Stimulated activated CD8-positive, alpha-beta memory T cell treated with anti-CD3 and anti-CD28 coated beads, Interleukin-4, amount 100 ng/mL, for 4 hours (primary cell): Measurements from ENCODE around the gene SDC3.
"Not testable (repeated sequence)": the region's sequence is repeated elsewhere in the genome, so short reads cannot be mapped to it uniquely, and the experiment has no call there.

Experiments used
- DNase-seq, 2 donors: peaks; one replicate each; pipeline ENCODE4 v3.0.0-alpha.2; 2020; ENCODE audit warnings: low read depth in 2 of 2, low spot score in 1 of 2

Gene SDC3

GRCh38 chr1:30908696-30909364 is at the start of gene SDC3:
Gene SDC3 (minus strand): TSS chr1:30908758. CDS start chr1:30908586, 172 bp downstream.
- no peak for DNase-seq

GRCh38 chr1:30957560-30958222 is 49.1 kb upstream of the SDC3 start:
- no peak for DNase-seq

- DNase-seq: no peak
Observed at GRCh38 chr1:30955448-30956015, 47.0 kb upstream of the SDC3 start.

- DNase-seq: no peak
Observed at GRCh38 chr1:30953685-30954084, 45.1 kb upstream of the SDC3 start.

GRCh38 chr1:30952098-30952497 is 43.5 kb upstream of the SDC3 start:
- DNase-seq: no peak

- DNase-seq: no peak
Observed at GRCh38 chr1:30950700-30951099, 42.1 kb upstream of the SDC3 start.

- DNase-seq: no peak
Observed at GRCh38 chr1:30950053-30950452, 41.5 kb upstream of the SDC3 start.

GRCh38 chr1:30949487-30949838 is 40.9 kb upstream of the SDC3 start:
- DNase-seq: not testable (repeated sequence)

GRCh38 chr1:30948813-30949486 is 40.4 kb upstream of the SDC3 start:
- not testable (repeated sequence) for DNase-seq

GRCh38 chr1:30948278-30948677 is 39.7 kb upstream of the SDC3 start:
- DNase-seq: no peak

GRCh38 chr1:30947212-30947611 is 38.7 kb upstream of the SDC3 start:
- DNase-seq: no peak

GRCh38 chr1:30942326-30942963 is 33.9 kb upstream of the SDC3 start:
- DNase-seq: no peak

GRCh38 chr1:30940541-30940940 is 32.0 kb upstream of the SDC3 start:
- DNase-seq: no peak

GRCh38 chr1:30936541-30937171 is 28.1 kb upstream of the SDC3 start:
- no peak for DNase-seq

GRCh38 chr1:30935758-30936157 is 27.2 kb upstream of the SDC3 start:
- not testable (repeated sequence) for DNase-seq

- no peak for DNase-seq
Observed at GRCh38 chr1:30934613-30935012, 26.1 kb upstream of the SDC3 start.

GRCh38 chr1:30933874-30934252 is 25.3 kb upstream of the SDC3 start:
- no peak for DNase-seq

- DNase-seq: no peak
Observed at GRCh38 chr1:30930631-30931173, 22.1 kb upstream of the SDC3 start.

- DNase-seq: no peak
Observed at GRCh38 chr1:30929944-30930525, 21.5 kb upstream of the SDC3 start.

GRCh38 chr1:30929135-30929889 is 20.8 kb upstream of the SDC3 start:
- DNase-seq: no peak
